ENCODE measurements around the gene INPP4A. TPM values are rescaled to one million over a fixed set of nuclear protein-coding genes. Genes with fewer than 3 reads are reported as not detected.
"Not testable (repeated sequence)": the region's sequence is repeated elsewhere in the genome, so short reads cannot be mapped to it uniquely, and the experiment has no call there.

Gene INPP4A
- polyA plus RNA-seq, 2 of the 4 experiments (the other 2 are of a cell fraction) = 9.4 to 16.0 TPM

DNA sequence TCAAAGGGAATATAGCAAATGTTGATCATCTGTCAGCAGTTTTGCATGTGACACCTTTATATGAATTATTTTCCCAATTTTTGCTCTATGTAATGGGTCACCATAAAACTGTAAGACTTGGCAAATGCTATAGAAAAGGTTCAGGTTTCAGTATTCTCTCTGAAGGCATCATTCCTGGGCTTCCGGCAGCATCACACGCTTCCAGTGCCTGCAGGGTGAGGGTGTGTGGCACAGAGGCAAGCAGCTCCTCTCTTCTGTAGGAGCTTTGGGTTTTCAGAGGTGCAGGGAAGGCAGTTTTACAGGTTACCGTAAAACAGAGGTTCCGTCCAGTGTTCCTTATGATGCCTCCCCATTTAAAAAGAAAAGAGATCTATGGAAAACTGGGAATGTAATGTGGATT lies 144.8 kb downstream of the INPP4A start (continued):
- TF ChIP-seq ESRRA (IDR thresholded peaks at IDR 0.05; ENCODE audit: borderline replicate concordance, low read length) (no peak), PHF8 (IDR thresholded peaks at IDR 0.05; ENCODE audit: borderline replicate concordance, low read depth) (no peak)
- TF ChIP-seq, protein P1, sequence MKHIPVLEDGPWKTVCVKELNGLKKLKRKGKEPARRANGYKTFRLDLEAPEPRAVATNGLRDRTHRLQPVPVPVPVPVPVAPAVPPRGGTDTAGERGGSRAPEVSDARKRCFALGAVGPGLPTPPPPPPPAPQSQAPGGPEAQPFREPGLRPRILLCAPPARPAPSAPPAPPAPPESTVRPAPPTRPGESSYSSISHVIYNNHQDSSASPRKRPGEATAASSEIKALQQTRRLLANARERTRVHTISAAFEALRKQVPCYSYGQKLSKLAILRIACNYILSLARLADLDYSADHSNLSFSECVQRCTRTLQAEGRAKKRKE (CRISPR knock-in tag; IDR thresholded peaks at IDR 0.05; ENCODE audit: low read depth) = no peak

DNA sequence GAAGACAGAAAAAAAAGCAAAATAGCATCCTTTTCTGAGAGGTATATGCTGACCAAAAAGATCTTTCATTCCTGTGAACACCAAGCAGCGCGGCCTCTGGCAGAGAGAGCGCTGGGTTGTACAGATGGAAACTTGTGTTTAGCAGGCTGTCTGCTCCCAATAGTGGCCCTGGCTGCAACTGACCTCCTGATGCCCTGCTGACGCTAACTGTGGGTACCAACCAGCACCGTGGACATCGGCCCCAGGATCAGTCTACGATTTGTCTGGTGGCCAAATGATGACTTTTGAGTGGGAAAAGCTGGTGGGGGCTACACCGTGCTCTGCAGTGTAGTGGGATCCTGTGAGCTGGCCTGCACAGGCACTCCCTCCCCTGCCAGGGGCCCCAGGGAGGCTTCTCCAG lies 147.9 kb downstream of the INPP4A start:
- DNase-seq (ENCODE audit: low read depth in 1 of 2, low spot score in 1 of 2) (no peak), ATAC-seq (peak in 1 of 2 experiments; percentile 26; a peak in 3 of 6 replicates), FAIRE-seq (no peak)
- ChIA-PET CTCF (interaction anchor here (1.1 kb wide), 1 partner anchor 9 kb away, joined by 3 read pairs; no protein-coding TSS in a partner anchor), POLR2A (no interaction called here)
- TF ChIP-seq RFX5 (IDR thresholded peaks at IDR 0.05) = no peak
- no peak overlapping the region for H3K4me3 ChIP-seq
- H3K4me1 ChIP-seq = no peaks in the 10 kb centered on the region
- no peak overlapping the region for H3K4me2 ChIP-seq
- H3K27ac ChIP-seq = no peak overlapping the region
- WGBS (ENCODE audit: missing lambda C conversion rate) = 92% methylated on average over 8 of the region's 8 CpGs
- no peaks in the 10 kb centered on the region for H3K9me3 ChIP-seq

DNA sequence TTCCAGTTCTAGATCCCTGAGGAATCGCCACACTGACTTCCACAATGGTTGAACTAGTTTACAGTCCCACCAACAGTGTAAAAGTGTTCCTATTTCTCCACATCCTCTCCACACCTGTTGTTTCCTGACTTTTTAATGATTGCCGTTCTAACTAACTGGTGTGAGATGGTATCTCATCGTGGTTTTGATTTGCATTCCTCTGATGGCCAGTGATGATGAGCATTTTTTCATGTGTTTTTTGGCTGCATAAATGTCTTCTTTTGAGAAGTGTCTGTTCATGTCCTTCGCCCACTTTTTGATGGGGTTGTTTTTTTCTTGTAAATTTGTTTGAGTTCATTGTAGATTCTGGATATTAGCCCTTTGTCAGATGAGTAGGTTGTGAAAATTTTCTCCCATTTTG lies 150.0 kb downstream of the INPP4A start:
- FAIRE-seq; H3K4me2 ChIP-seq; H3K9me3 ChIP-seq; H3K4me3 ChIP-seq; H3K4me1 ChIP-seq; ATAC-seq; DNase-seq (ENCODE audit: low read depth in 1 of 2, low spot score in 1 of 2); CTCF ChIA-PET; H3K27ac ChIP-seq; POLR2A ChIA-PET: not testable (repeated sequence)
- 86% methylated on average over 2 of the region's 4 CpGs for WGBS (ENCODE audit: missing lambda C conversion rate)

DNA sequence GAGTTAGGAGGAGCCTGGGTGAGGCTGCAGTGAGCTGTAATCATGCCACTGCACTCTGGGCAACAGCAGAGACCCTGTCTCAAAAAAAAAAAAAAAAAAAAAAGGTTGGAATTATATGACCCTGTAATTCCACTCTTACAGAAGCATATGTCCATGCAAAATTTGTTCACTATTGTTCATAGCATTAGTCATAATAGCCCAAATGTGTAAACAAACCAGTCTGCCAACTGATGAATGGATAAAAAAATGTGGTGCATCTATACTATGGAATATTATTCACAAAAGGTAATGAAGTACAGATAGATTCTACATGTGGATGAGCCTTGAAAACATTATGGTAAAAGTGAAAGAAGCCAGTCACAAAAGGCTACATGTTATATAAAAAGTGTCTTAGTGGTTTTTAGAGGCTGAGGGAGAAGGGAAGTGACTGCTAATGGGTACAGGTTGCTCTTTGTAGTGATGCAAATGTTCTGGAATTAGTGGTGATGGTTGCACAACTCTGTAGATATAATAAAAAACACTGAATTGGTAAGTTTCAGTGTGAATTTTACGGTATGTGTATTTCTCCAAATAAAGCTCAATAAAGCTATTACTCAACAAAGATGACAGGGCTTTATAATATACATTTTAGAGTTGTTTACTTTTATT lies 154.2 kb downstream of the INPP4A start:
- no peak overlapping the region for H3K4me3 ChIP-seq
- no peak for DNase-seq (ENCODE audit: low read depth in 1 of 2, low spot score in 1 of 2)
- TF ChIP-seq EHMT2 (IDR thresholded peaks at IDR 0.05; ENCODE audit: low read depth) (no peak), FOSB (CRISPR knock-in tag; IDR thresholded peaks at IDR 0.05) (no peak), FOXS1 (CRISPR knock-in tag; IDR thresholded peaks at IDR 0.05) (no peak), EHF (CRISPR knock-in tag; IDR thresholded peaks at IDR 0.05) (no peak), TFCP2L1 (CRISPR knock-in tag; IDR thresholded peaks at IDR 0.05) (no peak)
- no peak overlapping the region for H3K4me2 ChIP-seq
- CTCF ChIA-PET = no interaction called here
- H3K9me3 ChIP-seq = no peaks in the 10 kb centered on the region
- ATAC-seq = no peak
- no peak for FAIRE-seq
- POLR2A ChIA-PET = interaction anchor here (0.6 kb wide), 2 partner anchors 172 to 205 kb away, joined by 5 read pairs; no protein-coding TSS in a partner anchor
- peaks cover 9% of the 10 kb centered on the region; the same call in 2 of the 3 replicates for H3K4me1 ChIP-seq
- no peak overlapping the region for H3K27ac ChIP-seq
- WGBS (ENCODE audit: missing lambda C conversion rate) = 82% methylated on average over 1 of the region's 1 CpG

DNA sequence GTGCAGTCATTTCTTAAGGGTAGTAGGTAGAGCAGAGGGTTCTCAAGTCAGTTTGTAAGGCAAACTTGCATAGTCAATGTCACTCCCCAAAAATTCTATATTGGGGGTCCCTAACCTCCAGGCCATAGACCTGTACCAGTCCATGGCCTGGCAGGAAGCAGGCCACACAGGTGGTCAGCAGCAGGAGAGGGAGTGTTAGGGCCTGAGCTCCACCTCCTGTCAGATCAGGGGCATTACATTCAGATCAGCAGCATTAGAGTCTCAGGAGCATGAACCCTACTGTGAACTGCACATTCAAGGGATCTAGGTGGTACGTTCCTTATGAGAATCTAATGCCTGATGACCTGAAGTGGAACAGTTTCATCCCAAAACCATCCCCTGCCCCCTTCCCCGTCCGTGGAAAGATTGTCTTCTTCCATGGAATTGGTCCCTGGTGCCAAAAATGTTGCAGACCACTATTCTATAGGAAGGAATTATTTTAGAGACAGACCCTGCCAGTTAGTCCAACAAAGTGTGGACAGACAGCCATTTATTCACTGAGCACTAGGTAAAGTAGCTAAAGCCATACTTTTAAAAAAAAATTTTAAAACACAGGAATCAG lies 157.0 kb downstream of the INPP4A start:
- H3K4me3 ChIP-seq = no peak overlapping the region
- WGBS (ENCODE audit: missing lambda C conversion rate) = 22% methylated on average over 3 of the region's 3 CpGs
- FAIRE-seq = no peak
- H3K4me1 ChIP-seq = peaks cover 11% of the 10 kb centered on the region
- peak; percentile 52 to 66 for DNase-seq (ENCODE audit: low read depth in 1 of 2, low spot score in 1 of 2)
- peak; percentile 99 to 100 for ATAC-seq
- no peak overlapping the region for H3K4me2 ChIP-seq
- CTCF ChIA-PET = interaction anchor here (0.6 to 3.1 kb wide), 13 partner anchors 9 to 443 kb away, joined by 3 to 23 read pairs (median 3); no protein-coding TSS in a partner anchor
- no peak overlapping the region for H3K27ac ChIP-seq
- POLR2A ChIA-PET = no interaction called here
- no peaks in the 10 kb centered on the region for H3K9me3 ChIP-seq
- TF ChIP-seq SMC3 (IDR thresholded peaks at IDR 0.05) (peak; percentile 64), PHF8 (IDR thresholded peaks at IDR 0.05; ENCODE audit: borderline replicate concordance, low read depth) (no peak), CHD2 (IDR thresholded peaks at IDR 0.05; ENCODE audit: low read length, partially characterized antibody) (no peak), MAFK (IDR thresholded peaks at IDR 0.05; ENCODE audit: partially characterized antibody) (no peak), CBX8 (IDR thresholded peaks at IDR 0.05) (no peak), FOSB (CRISPR knock-in tag; IDR thresholded peaks at IDR 0.05) (no peak), RAD21 (conservative IDR thresholded peaks at IDR 0.05 in 1 of 2, IDR thresholded peaks at IDR 0.05 in 1 of 2) (peak; percentile 62 to 70)
- TF ChIP-seq, protein P2, sequence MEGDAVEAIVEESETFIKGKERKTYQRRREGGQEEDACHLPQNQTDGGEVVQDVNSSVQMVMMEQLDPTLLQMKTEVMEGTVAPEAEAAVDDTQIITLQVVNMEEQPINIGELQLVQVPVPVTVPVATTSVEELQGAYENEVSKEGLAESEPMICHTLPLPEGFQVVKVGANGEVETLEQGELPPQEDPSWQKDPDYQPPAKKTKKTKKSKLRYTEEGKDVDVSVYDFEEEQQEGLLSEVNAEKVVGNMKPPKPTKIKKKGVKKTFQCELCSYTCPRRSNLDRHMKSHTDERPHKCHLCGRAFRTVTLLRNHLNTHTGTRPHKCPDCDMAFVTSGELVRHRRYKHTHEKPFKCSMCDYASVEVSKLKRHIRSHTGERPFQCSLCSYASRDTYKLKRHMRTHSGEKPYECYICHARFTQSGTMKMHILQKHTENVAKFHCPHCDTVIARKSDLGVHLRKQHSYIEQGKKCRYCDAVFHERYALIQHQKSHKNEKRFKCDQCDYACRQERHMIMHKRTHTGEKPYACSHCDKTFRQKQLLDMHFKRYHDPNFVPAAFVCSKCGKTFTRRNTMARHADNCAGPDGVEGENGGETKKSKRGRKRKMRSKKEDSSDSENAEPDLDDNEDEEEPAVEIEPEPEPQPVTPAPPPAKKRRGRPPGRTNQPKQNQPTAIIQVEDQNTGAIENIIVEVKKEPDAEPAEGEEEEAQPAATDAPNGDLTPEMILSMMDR (IDR thresholded peaks at IDR 0.05) = peak; percentile 61
- TF ChIP-seq, protein P3, sequence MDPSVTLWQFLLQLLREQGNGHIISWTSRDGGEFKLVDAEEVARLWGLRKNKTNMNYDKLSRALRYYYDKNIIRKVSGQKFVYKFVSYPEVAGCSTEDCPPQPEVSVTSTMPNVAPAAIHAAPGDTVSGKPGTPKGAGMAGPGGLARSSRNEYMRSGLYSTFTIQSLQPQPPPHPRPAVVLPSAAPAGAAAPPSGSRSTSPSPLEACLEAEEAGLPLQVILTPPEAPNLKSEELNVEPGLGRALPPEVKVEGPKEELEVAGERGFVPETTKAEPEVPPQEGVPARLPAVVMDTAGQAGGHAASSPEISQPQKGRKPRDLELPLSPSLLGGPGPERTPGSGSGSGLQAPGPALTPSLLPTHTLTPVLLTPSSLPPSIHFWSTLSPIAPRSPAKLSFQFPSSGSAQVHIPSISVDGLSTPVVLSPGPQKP (IDR thresholded peaks at IDR 0.05; ENCODE audit: low read depth, low read length) = no peak
- TF ChIP-seq, protein P4, sequence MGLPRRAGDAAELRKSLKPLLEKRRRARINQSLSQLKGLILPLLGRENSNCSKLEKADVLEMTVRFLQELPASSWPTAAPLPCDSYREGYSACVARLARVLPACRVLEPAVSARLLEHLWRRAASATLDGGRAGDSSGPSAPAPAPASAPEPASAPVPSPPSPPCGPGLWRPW (IDR thresholded peaks at IDR 0.05) = no peak
